Posterior vena cava (tissue), 2 donors: Measurements from ENCODE around the gene LDLR. TPM values are rescaled to one million over a fixed set of nuclear protein-coding genes. Genes with fewer than 3 reads are reported as not detected.
"Not testable (repeated sequence)": the region's sequence is repeated elsewhere in the genome, so short reads cannot be mapped to it uniquely, and the experiment has no call there.

ENCODE experiments used
- DNase-seq: peaks from one replicate; pipeline ENCODE4 v3.0.0-alpha.2; 2020; ENCODE audit warnings: low spot score
- intact Hi-C, 2 donors: fragments of 100-400 bp; cut with DNase I; formaldehyde crosslinking; loops; one replicate each; pipeline versions ENCODE4 v1.14.1 to v1.14.2; 2022 to 2023
- total RNA-seq, 2 donors: library from RNA; stranded (reverse); fragmentation: NEBNext Ultra II Directional; extraction: Animal tissue kit (Norgen Biotek cat#: 25700); gene quantifications; one replicate each; pipeline ENCODE4 v1.2.1, GENCODE V29; 2021
- donor health status: DM: yes; HTN: yes; CAD: no.
- donor health status: DM: yes; HTN: yes; CAD: no.

The LDLR gene
- total RNA-seq, 2 donors from 2014 or later: 51.0 to 66.4 TPM

DNA sequence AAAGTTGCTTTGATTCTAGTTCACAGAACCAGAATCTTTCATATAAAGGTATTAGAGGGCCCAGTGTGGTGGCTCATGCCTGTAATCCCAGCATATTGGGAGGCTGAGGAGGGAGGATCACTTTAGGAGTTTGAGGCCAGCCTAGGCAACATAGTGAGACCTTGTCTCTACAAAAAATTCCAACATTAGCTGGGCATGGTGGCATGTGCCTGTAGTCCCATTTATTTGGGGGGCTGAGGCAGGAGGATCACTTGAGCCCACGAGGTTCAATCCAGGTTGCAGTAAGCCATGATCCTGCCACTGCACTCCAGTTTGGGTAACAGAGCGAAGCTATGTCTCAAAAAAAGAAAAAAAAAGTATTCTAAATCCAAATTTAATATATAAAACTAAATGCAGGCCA is 9.1 kb downstream of the LDLR start:
- intact Hi-C loops: no loop called here
- no peak for DNase-seq

DNA sequence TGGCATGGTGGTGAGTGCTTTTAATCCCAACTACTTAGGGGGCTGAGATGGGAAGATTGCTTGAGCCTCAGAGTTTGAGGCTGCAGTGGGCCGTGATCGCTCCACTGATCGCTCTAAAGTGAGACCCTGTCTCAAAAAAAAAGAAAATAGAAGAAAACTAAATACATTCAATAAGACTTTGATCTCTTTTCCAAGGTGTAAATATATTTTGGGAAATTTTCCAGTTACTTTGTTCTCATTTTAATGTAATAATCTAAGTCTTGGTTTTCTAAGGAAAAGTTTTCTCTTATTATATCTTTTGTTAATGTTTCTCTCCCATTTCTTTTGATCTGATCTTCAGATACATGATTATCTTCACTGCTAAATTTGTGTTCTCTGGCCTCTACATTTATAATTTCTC is 9.6 kb downstream of the LDLR start:
- intact Hi-C loops: no loop called here
- no peak for DNase-seq

DNA sequence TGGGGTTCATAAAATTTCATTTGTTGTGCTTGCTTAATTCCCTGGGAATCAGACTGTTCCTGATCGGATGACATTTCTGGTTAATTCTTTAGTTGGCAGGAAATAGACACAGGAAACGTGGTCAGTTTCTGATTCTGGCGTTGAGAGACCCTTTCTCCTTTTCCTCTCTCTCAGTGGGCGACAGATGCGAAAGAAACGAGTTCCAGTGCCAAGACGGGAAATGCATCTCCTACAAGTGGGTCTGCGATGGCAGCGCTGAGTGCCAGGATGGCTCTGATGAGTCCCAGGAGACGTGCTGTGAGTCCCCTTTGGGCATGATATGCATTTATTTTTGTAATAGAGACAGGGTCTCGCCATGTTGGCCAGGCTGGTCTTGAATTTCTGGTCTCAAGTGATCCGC is 10.8 kb downstream of the LDLR start:
- intact Hi-C loops: no loop called here
- DNase-seq: no peak

DNA sequence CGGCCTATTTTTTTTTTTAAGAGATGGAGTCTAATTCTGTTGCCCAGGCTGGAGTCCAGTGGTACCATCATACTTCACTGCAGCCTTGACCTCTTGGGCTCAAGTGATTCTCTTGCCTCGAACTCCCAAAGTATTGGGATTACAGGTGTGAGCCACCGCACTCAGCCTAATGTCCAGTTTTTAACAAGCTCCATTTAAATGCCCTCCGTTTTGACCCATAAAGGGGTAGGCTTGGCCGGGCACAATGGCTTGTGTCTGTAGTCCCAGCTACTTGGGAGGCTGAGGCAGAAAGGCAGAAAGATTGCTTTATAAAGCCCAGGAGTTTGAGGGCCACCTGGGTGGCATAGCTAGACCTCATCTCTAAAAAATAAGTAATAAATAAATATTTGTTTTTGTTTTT is 11.8 kb downstream of the LDLR start:
- intact Hi-C loops: no loop called here
- DNase-seq: no peak

DNA sequence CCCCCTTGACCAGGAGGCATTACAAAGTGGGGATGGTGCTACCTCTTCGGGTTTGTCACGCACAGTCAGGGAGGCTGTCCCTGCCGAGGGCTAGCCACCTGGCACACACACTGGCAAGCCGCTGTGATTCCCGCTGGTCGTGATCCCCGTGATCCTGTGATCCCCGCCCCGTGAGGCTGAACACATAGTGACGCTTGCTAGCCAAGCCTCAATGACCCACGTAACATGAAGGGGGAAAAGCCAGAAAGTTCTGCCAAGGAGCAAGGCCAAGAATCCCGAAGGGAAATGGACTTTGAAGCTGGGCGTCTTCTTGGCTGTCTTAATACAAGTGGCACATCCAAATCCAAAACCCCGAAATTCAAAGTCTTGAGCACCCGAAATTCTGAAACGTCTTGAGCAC is 13.7 kb downstream of the LDLR start:
- intact Hi-C loops: no loop called here
- no peak for DNase-seq

DNA sequence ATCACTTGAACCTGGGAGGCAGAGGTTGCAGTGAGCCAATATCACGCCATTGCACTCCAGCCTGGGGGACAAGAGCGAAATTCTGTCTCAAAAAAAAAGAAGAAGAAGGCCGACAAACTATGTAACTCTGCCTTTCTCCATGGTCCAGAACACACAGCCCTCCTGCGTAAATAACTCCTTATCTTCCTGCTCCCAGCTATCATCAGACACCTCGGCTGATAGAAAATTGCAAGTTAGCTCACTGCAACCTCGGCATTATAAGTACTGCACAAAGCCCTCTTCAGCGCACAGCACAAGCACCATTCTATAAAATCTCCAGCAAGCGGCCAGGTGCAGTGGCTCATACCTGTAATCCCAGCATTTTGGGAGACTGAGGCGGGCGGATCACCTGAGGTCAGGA is 14.4 kb downstream of the LDLR start:
- DNase-seq, intact Hi-C loops: not testable (repeated sequence)

DNA sequence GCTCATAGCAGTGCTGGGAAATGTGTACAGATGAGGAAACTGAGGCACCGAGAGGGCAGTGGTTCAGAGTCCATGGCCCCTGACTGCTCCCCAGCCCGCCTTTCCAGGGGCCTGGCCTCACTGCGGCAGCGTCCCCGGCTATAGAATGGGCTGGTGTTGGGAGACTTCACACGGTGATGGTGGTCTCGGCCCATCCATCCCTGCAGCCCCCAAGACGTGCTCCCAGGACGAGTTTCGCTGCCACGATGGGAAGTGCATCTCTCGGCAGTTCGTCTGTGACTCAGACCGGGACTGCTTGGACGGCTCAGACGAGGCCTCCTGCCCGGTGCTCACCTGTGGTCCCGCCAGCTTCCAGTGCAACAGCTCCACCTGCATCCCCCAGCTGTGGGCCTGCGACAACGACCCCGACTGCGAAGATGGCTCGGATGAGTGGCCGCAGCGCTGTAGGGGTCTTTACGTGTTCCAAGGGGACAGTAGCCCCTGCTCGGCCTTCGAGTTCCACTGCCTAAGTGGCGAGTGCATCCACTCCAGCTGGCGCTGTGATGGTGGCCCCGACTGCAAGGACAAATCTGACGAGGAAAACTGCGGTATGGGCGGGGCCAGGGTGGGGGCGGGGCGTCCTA is 15.9 kb downstream of the LDLR start:
- no peak for DNase-seq
- intact Hi-C loops: no loop called here

DNA sequence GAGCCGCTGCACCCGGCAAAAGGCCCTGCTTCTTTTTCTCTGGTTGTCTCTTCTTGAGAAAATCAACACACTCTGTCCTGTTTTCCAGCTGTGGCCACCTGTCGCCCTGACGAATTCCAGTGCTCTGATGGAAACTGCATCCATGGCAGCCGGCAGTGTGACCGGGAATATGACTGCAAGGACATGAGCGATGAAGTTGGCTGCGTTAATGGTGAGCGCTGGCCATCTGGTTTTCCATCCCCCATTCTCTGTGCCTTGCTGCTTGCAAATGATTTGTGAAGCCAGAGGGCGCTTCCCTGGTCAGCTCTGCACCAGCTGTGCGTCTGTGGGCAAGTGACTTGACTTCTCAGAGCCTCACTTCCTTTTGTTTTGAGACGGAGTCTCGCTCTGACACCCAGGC is 17.2 kb downstream of the LDLR start:
- intact Hi-C loops: no loop called here
- no peak for DNase-seq

DNA sequence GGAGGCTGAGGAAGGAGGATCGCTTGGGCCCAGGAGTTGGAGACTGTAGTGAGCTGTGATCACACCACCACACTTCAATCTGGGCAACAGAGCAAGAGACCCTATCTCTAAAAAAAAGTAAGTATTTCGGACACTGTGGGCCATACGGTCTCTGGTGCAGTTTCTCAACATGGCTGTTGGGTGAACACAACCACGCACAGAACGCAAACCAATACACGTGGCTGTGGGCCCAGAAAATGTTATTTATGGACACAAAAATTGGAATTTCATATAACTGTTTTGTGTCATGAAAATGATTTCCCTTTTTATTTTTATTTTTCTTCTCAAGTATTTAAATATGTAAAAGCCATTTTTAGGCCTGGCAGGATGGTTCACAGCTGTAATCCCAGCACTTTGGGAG is 19.5 kb downstream of the LDLR start:
- no peak for DNase-seq
- intact Hi-C loops: no loop called here

DNA sequence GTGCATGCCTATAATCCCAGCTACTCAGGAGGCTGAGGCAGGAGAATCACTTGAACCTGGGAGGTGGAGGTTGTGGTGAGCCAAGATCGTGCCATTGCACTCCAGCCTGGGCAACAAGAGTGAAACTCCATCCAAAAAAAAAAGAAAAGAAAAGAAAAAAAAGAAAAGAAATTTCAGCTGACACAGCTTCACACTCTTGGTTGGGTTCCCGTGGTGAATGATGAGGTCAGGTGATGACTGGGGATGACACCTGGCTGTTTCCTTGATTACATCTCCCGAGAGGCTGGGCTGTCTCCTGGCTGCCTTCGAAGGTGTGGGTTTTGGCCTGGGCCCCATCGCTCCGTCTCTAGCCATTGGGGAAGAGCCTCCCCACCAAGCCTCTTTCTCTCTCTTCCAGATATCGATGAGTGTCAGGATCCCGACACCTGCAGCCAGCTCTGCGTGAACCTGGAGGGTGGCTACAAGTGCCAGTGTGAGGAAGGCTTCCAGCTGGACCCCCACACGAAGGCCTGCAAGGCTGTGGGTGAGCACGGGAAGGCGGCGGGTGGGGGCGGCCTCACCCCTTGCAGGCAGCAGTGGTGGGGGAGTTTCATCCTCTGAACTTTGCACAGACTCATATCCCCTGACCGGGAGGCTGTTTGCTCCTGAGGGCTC is 22.0 kb downstream of the LDLR start:
- DNase-seq: no peak
- intact Hi-C loops: no loop called here

DNA sequence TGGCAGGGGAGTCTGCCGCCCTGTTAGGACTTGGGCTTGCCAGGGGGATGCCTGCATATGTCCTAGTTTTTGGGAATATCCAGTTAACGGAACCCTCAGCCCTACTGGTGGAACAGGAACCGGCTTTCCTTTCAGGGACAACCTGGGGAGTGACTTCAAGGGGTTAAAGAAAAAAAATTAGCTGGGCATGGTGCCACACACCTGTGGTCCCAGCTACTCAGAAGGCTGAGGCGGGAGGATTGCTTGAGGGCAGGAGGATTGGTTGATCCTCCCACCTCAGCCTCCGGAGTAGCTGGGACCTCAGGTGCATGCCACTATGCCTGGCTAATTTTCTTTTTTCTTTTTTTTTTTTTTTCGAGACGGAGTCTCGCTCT is 22.5 kb downstream of the LDLR start:
- intact Hi-C loops: no loop called here
- DNase-seq: no peak

DNA sequence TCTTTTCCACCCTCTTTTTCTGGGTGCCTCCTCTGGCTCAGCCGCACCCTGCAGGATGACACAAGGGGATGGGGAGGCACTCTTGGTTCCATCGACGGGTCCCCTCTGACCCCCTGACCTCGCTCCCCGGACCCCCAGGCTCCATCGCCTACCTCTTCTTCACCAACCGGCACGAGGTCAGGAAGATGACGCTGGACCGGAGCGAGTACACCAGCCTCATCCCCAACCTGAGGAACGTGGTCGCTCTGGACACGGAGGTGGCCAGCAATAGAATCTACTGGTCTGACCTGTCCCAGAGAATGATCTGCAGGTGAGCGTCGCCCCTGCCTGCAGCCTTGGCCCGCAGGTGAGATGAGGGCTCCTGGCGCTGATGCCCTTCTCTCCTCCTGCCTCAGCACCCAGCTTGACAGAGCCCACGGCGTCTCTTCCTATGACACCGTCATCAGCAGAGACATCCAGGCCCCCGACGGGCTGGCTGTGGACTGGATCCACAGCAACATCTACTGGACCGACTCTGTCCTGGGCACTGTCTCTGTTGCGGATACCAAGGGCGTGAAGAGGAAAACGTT is 24.0 kb downstream of the LDLR start:
- DNase-seq: no peak
- intact Hi-C loops: no loop called here

DNA sequence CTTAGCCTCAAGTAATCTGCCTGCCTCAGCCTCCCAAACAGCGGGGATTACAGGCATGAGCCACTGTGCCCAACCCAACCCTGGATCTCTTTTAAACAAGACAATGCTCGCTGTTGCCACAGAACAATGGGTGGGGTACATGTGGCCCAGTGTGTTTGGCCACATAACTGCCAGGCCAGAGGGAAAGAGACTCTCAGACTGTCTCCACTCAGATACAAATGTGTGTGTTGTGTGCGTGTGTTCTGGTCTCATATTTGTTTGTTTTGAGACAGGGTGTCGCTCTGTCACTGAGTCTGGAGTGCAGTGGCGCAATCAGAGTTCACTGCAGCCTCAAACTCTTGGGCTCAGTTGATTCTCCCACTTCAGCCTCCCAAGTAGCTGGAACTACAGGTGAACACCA is 25.8 kb downstream of the LDLR start:
- intact Hi-C loops: no loop called here
- no peak for DNase-seq

DNA sequence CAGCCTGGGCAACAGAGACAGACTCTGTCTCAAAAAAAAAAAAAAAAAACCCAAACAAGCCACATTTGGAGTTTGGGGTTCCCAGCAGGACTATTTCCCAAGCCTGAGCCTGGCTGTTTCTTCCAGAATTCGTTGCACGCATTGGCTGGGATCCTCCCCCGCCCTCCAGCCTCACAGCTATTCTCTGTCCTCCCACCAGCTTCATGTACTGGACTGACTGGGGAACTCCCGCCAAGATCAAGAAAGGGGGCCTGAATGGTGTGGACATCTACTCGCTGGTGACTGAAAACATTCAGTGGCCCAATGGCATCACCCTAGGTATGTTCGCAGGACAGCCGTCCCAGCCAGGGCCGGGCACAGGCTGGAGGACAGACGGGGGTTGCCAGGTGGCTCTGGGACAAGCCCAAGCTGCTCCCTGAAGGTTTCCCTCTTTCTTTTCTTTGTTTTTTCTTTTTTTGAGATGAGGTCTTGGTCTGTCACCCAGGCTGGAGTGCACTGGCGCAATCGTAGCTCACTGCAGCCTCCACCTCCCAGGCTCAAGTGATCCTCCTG is 26.7 kb downstream of the LDLR start:
- intact Hi-C loops: no loop called here

DNA sequence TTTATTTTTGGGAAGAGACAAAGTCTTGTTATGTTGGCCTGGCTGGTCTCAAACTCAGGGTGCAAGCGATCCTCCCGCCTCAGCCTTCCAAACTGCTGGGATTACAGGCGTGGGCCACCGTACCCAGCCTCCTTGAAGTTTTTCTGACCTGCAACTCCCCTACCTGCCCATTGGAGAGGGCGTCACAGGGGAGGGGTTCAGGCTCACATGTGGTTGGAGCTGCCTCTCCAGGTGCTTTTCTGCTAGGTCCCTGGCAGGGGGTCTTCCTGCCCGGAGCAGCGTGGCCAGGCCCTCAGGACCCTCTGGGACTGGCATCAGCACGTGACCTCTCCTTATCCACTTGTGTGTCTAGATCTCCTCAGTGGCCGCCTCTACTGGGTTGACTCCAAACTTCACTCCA is 27.2 kb downstream of the LDLR start:
- no peak for DNase-seq
- intact Hi-C loops: no loop called here

More for the DNA sequence above, 26.7 kb downstream of the LDLR start:
- no peak for DNase-seq

DNA sequence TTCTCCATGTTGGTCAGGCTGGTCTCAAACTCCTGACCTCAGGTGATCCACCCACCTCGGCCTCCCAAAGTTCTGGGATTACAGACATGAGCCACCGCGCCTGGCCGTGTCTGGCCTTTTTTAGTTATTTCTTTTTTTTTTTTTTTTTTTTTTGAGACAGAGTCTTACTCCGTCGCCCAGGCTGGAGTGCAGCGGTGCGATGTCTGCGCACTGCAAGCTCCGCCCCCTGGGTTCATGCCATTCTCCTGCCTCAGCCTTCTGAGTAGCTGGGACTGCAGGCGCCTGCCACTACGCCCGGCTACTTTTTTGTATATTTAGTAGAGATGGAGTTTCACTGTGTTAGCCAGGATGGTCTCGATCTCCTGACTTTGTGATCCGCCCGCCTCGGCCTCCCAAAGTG is 32.7 kb downstream of the LDLR start:
- intact Hi-C loops, DNase-seq: not testable (repeated sequence)

DNA sequence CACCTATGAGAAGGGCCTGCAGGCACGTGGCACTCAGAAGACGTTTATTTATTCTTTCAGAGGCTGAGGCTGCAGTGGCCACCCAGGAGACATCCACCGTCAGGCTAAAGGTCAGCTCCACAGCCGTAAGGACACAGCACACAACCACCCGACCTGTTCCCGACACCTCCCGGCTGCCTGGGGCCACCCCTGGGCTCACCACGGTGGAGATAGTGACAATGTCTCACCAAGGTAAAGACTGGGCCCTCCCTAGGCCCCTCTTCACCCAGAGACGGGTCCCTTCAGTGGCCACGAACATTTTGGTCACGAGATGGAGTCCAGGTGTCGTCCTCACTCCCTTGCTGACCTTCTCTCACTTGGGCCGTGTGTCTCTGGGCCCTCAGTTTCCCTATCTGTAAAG is 33.9 kb downstream of the LDLR start:
- DNase-seq: no peak
- intact Hi-C loops: no loop called here

DNA sequence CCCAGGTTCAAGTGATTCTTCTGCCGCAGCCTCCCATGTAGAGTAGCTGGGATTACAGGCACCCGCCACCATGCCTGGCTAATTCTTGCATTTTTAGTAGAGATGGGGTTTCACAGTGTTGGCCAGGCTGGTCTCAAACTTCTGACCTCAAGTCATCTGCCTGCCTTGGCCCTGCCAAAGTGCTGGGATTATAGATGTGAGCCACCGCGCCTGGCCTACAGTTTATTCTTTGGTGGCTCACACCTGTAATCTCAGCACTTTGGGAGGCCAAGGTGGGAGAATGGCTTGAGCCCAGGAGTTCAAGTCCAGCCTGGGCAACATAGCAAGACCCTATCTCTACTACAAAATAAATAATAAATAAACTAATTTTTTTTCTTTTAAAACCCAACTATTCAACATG is 34.9 kb downstream of the LDLR start:
- DNase-seq, intact Hi-C loops: not testable (repeated sequence)

DNA sequence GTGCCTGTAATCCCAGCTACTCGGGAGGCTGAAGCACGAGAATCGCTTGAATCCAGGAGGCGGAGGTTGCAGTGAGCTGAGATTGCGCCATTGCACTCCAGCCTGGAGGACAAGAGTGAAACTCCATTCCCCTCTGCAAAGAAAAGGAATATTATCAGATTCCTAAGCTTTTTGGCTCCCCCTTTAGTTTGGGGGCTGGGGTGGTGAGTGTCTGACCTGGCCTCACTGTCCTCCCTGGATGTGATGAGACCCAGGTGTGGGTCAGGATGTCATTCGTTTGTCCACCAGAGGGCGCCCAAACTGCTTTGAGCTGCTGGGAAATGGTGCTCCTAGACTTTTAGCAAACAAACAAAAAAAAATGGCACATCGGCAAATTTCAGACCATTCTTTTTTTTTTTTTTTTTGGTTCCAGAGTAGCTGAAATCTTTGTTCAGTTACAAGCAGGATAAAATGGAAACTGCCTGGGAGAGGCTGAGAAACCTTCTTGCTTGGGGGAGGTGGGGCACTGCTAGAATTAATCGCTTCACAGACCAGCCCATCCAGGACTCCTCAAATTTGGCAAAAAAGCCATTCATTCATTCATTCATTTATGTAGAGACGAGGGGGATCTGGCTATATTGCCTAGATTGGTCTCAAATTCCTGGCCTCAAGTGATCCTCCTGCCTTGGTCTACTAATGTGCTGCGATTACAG is 36.9 kb downstream of the LDLR start:
- DNase-seq: peak; percentile 93
- intact Hi-C loops: loop anchor here in 1 of 2 donors (5.0 kb wide), 1 partner anchor 89 kb away; no protein-coding TSS in a partner anchor

DNA sequence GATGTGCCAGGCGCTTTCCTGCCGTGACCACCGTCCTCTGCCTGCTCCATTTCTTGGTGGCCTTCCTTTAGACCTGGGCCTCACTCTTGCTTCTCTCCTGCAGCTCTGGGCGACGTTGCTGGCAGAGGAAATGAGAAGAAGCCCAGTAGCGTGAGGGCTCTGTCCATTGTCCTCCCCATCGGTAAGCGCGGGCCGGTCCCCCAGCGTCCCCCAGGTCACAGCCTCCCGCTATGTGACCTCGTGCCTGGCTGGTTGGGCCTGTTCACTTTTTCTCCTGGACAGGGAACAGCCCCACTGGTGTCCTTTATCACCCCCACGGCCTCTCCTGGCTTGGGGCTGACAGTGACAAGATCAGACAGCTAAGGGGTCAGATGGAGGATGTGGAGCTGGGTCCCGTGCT is 38.6 kb downstream of the LDLR start:
- intact Hi-C loops: loop anchor here in 1 of 2 donors (5.0 kb wide), 1 partner anchor 91 kb away; no protein-coding TSS in a partner anchor

More for the DNA sequence above, 38.6 kb downstream of the LDLR start:
- DNase-seq: no peak
